MM.1S (cell line): Measurements from ENCODE around the gene ADAMTSL1.

Source experiments
- DNase-seq: peaks from one replicate; pipeline ENCODE4 v3.0.0-alpha.2; 2015
- H2AFZ ChIP-seq: fragments of 300-600 bp; sonication (generic); 2 replicates; pipeline ENCODE4 v1.6.0; 2016; ENCODE audit warnings: antibody characterized with exemption, low read length
- H3F3A ChIP-seq: fragments of 300-600 bp; sonication (generic); 2 replicates; pipeline ENCODE4 v1.6.1; 2016; ENCODE audit warnings: mild to moderate bottlenecking, antibody characterized with exemption, low read length, moderate library complexity, mixed read lengths; ENCODE audit not compliant: insufficient read depth
- H3K27ac ChIP-seq: fragments of 300-600 bp; sonication (generic); 2 replicates; pipeline ENCODE4 v1.5.1; 2016; ENCODE audit warnings: mild to moderate bottlenecking, low read length
- H3K27me3 ChIP-seq: fragments of 300-600 bp; sonication (generic); replicated peaks from 2 replicates; pipeline ENCODE4 v1.6.0; 2016; ENCODE audit warnings: low read length; ENCODE audit not compliant: insufficient read depth
- H3K36me3 ChIP-seq: fragments of 300-600 bp; sonication (generic); replicated peaks from 2 replicates; pipeline ENCODE4 v1.6.1; 2016; ENCODE audit warnings: mild to moderate bottlenecking, low read length, mixed read lengths; ENCODE audit not compliant: insufficient read depth
- H3K4me1 ChIP-seq: fragments of 300-600 bp; sonication (generic); 2 replicates; pipeline ENCODE4 v1.6.1; 2016; ENCODE audit warnings: low read length, mixed read lengths
- H3K4me2 ChIP-seq: fragments of 300-600 bp; sonication (generic); 2 replicates; pipeline ENCODE4 v1.6.0; 2016; ENCODE audit warnings: low read depth, low read length
- H3K4me3 ChIP-seq: fragments of 300-600 bp; sonication (generic); 2 replicates; pipeline ENCODE4 v1.5.1; 2016; ENCODE audit warnings: low read length, mixed read lengths
- H3K79me2 ChIP-seq: fragments of 300-600 bp; sonication (generic); 2 replicates; pipeline ENCODE4 v1.6.1; 2016; ENCODE audit warnings: mixed run types, low read length, mixed read lengths
- H3K9ac ChIP-seq: fragments of 300-600 bp; sonication (generic); 2 replicates; pipeline ENCODE4 v1.6.1; 2016; ENCODE audit warnings: low read length, mixed read lengths
- H3K9me2 ChIP-seq: fragments of 300-600 bp; sonication (generic); replicated peaks from 2 replicates; pipeline ENCODE4 v1.6.1; 2016; ENCODE audit warnings: mild to moderate bottlenecking, low read length, mixed read lengths; ENCODE audit not compliant: insufficient read depth
- H3K9me3 ChIP-seq: fragments of 300-600 bp; sonication (generic); replicated peaks from 2 replicates; pipeline ENCODE4 v1.6.1; 2016; ENCODE audit warnings: mild to moderate bottlenecking, low read length, mixed read lengths; ENCODE audit not compliant: insufficient read depth
- H4K20me1 ChIP-seq: fragments of 300-600 bp; sonication (generic); 2 replicates; pipeline ENCODE4 v1.6.1; 2016; ENCODE audit warnings: mild to moderate bottlenecking, low read length, moderate library complexity, mixed read lengths; ENCODE audit not compliant: insufficient read depth
- EZH2 ChIP-seq: fragments of 300-600 bp; sonication (generic); optimal IDR thresholded peaks from 2 replicates; pipeline ENCODE3; 2017; ENCODE audit warnings: low read depth, mild to moderate bottlenecking, antibody characterized with exemption, low read length, mixed read lengths
- EZH2phosphoT487 ChIP-seq: fragments of 300-600 bp; sonication (generic); IDR thresholded peaks from 2 replicates; pipeline ENCODE4 v1.6.1; 2018; ENCODE audit warnings: antibody characterized with exemption, low read length
- TF ChIP-seq, protein P1 (sequence below): fragments of 300-600 bp; sonication (generic); IDR thresholded peaks from 2 replicates; pipeline ENCODE4 v1.5.1; 2016; ENCODE audit warnings: antibody characterized with exemption, low read length, mixed read lengths

The ADAMTSL1 gene

DNA sequence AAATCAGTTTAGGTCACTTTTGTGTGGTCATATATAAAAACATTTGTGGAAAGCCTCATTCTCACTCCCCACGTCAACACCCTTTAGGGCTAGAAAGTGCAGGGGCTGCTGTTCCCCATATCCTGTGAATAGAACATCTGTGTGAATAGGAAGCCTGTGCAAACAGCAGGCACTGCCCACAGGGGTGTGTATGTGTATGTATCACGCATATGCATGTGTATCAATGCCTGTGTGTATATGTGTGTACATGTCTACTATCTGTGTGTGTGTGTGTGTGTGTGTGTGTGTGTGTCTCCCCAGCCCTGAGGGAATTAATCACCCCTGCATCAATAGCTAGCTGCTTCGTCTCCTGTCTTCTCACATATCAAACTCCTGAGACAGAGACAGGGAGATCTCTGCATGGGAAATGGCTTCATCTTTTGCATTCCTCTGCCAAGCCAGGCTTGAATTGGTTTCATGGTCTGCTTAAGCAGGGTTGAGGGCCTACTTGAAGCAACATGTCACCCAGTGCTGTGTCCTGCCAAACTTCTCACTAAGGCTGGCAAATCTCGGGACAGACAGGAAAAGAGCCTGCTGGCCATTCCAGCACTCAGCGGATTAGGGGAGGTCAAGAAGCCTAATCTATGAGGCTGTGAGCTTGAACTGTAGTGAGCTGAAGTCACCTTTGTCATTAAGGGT lies 265.8 kb downstream of the ADAMTSL1 start:
- Histone ChIP-seq H3K9me3 (no peaks in the 10 kb centered on the region), H3K9ac (no peak overlapping the region), H3K4me2 (no peak overlapping the region), H3F3A (no peaks in the 10 kb centered on the region), H3K4me1 (no peaks in the 10 kb centered on the region), H3K27me3 (no peaks in the 10 kb centered on the region), H3K9me2 (no peaks in the 10 kb centered on the region), H3K79me2 (no peaks in the 10 kb centered on the region), H2AFZ (no peak overlapping the region), H4K20me1 (no peaks in the 10 kb centered on the region), H3K27ac (no peak overlapping the region), H3K4me3 (no peak overlapping the region), H3K36me3 (no peaks in the 10 kb centered on the region)
- no peak for DNase-seq
- TF ChIP-seq, protein P1, sequence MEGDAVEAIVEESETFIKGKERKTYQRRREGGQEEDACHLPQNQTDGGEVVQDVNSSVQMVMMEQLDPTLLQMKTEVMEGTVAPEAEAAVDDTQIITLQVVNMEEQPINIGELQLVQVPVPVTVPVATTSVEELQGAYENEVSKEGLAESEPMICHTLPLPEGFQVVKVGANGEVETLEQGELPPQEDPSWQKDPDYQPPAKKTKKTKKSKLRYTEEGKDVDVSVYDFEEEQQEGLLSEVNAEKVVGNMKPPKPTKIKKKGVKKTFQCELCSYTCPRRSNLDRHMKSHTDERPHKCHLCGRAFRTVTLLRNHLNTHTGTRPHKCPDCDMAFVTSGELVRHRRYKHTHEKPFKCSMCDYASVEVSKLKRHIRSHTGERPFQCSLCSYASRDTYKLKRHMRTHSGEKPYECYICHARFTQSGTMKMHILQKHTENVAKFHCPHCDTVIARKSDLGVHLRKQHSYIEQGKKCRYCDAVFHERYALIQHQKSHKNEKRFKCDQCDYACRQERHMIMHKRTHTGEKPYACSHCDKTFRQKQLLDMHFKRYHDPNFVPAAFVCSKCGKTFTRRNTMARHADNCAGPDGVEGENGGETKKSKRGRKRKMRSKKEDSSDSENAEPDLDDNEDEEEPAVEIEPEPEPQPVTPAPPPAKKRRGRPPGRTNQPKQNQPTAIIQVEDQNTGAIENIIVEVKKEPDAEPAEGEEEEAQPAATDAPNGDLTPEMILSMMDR = no peak
- TF ChIP-seq EZH2phosphoT487 = no peak
- no peak for TF ChIP-seq EZH2

DNA sequence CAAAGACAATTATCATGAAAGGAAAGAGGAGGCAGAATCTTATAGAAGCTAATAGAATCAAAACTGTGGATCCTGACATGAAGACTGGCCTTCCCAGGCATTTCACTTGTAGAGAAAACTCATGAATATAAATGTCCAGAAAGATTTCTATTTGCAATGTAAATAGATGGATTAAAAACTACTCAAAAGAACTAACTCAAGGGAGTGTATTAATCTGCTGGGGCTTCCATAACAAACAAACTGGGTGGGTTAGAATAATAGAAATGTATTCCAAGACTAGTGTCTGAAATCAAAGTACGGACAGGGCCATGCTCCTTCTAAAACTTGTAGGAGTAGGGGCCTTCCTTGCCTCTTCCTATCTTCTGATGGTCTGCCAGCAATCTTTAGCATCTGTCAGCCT lies 267.4 kb downstream of the ADAMTSL1 start:
- no peak overlapping the region for H3K4me3 ChIP-seq
- TF ChIP-seq, protein P1 = no peak
- no peak for TF ChIP-seq EZH2phosphoT487
- TF ChIP-seq EZH2 = no peak
- no peaks in the 10 kb centered on the region for H3K4me1 ChIP-seq
- no peak overlapping the region for H3K27ac ChIP-seq
- H4K20me1 ChIP-seq = no peaks in the 10 kb centered on the region
- no peaks in the 10 kb centered on the region for H3F3A ChIP-seq
- H3K9ac ChIP-seq = no peak overlapping the region
- no peaks in the 10 kb centered on the region for H3K79me2 ChIP-seq
- H3K27me3 ChIP-seq = no peaks in the 10 kb centered on the region
- H3K4me2 ChIP-seq = no peak overlapping the region
- H3K9me3 ChIP-seq = no peaks in the 10 kb centered on the region
- no peak overlapping the region for H2AFZ ChIP-seq
- no peaks in the 10 kb centered on the region for H3K9me2 ChIP-seq
- DNase-seq = no peak
- H3K36me3 ChIP-seq = no peaks in the 10 kb centered on the region

DNA sequence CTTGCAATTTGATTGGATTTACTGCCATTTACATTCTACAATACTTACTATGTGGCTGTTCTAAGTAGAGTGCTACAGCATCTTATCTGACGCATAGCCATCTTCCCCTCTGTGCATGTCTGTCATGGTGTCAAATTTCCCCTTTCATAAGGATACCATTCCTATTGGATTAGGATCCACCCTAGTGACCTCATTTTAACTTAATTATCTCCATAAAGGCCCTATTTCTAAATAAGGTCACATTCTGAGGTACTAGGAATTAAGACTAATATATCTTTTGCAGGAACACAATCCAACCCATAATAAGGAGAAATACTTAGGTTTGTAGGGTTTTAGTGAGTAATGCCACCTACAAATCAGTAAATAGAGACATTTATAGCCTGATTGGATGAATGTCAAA lies 268.0 kb downstream of the ADAMTSL1 start:
- H3K4me3 ChIP-seq = no peak overlapping the region
- TF ChIP-seq EZH2 (no peak), EZH2phosphoT487 (no peak)
- TF ChIP-seq, protein P1 = no peak
- H2AFZ ChIP-seq = no peak overlapping the region
- H3K4me1 ChIP-seq = no peaks in the 10 kb centered on the region
- no peak overlapping the region for H3K4me2 ChIP-seq
- H3K9me3 ChIP-seq = no peaks in the 10 kb centered on the region
- H3K9ac ChIP-seq = no peak overlapping the region
- no peaks in the 10 kb centered on the region for H3K27me3 ChIP-seq
- no peaks in the 10 kb centered on the region for H3K36me3 ChIP-seq
- no peak overlapping the region for H3K27ac ChIP-seq
- DNase-seq = no peak
- no peaks in the 10 kb centered on the region for H3K9me2 ChIP-seq
- no peaks in the 10 kb centered on the region for H3F3A ChIP-seq
- H3K79me2 ChIP-seq = no peaks in the 10 kb centered on the region
- no peaks in the 10 kb centered on the region for H4K20me1 ChIP-seq
